ENCODE measurements around the gene PHLDA2.

- TF ChIP-seq CTCF (conservative IDR thresholded peaks at IDR 0.05; ENCODE audit: low read depth, low read length) (peak; percentile 44), EZH2 (IDR thresholded peaks at IDR 0.05; ENCODE audit: low read length, unreplicated experiment) (no peak)
These were observed 36.2 kb downstream of the PHLDA2 start for GRCh38 chr11:2892967-2893528.
